HG03097 (cell line): ENCODE data around the gene VMP1.
"Not testable (repeated sequence)": the region's sequence is repeated elsewhere in the genome, so short reads cannot be mapped to it uniquely, and the experiment has no call there.

Source experiments
- ATAC-seq: cut with Tn5 transposase; IDR thresholded peaks from one replicate; pipeline ENCODE4 v1.9.1; 2021; ENCODE audit not compliant: unreplicated experiment, low FRiP score

VMP1 gene

GRCh38 chr17:59853168-59853918 is 145.9 kb downstream of the VMP1 start:
- no peak for ATAC-seq

- not testable (repeated sequence) for ATAC-seq
These were observed 146.7 kb downstream of the VMP1 start for GRCh38 chr17:59853919-59854729.

- no peak for ATAC-seq
These were observed 149.7 kb downstream of the VMP1 start for GRCh38 chr17:59856859-59857794.

- ATAC-seq: no peak
These were observed 150.8 kb downstream of the VMP1 start for GRCh38 chr17:59858167-59858816.

GRCh38 chr17:59858932-59859331 is 151.5 kb downstream of the VMP1 start:
- ATAC-seq: no peak

- no peak for ATAC-seq
These were observed 152.1 kb downstream of the VMP1 start for GRCh38 chr17:59859444-59860025.

- no peak for ATAC-seq
These were observed 156.2 kb downstream of the VMP1 start for GRCh38 chr17:59863616-59864015.

DNA sequence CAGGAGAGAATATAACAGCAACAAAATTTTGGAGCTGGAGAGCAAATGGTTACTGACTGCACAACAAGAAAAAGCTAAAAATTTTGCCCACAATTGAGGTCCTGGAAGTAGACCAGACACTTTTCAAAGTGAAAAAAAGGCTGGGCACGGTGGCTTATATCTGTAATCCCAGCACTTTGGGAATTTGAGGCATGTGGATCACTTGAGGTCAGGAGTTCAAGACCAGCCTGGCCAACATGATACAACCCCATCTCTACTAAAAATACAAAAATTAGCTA is 162.4 kb downstream of the VMP1 start:
- no peak for ATAC-seq

DNA sequence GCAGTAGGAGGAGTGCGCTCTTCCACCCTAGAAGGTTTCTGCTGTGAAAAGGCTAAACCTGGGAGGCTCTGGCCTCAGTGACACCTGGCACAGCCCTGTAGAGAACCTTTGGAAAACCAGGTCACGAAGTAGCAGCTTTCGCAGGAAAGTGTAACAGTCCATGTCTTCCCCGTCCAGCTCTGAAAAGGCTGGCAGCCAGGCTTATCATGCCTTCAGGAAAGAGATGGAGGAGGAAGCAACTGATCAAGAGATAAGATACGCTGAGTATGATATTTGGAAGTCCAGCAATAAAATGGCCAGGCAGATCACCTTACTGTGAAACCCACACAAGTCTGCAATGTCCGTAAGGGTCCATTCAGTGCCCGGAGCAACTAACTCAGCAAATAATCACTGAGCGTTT is 163.0 kb downstream of the VMP1 start:
- no peak for ATAC-seq

DNA sequence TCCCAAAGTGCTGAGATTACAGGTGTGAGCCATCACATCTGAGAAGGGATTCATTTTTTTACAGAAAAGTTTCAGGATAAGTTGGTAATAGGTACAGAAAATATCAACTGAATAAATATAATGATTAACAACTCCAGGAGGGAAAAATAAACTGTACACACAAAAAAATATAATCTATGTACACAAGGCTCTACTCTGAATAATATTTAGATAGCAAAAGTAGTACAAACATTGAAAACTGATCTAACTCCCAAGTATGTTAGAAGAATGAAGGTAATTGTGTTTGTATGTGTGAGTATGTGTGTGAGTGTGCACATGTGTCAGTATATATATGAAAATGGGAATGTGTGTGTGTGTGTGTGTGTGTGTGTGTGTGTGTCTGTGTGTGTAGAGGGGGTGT is 164.9 kb downstream of the VMP1 start:
- ATAC-seq: no peak

DNA sequence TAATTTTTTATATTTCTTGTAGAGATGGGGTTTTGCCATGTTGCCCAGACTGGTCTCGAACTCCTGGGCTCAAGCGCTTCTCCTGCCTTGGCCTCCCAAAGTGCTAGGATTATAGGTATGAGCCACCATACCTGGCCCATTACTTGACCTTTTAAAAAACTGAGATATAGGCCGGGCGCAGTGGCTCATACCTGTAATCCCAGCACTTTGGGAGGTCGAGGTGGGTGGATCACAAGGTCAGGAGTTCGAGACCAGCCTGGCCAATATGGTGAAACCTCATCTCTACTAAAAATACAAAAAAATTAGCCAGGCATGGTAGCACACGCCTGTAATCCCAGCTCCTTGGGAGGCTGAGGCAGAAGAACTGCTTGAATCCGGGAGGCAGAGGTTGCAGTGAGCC is 166.0 kb downstream of the VMP1 start:
- ATAC-seq: not testable (repeated sequence)

- no peak for ATAC-seq
These were observed 166.9 kb downstream of the VMP1 start for GRCh38 chr17:59874376-59874775.

DNA sequence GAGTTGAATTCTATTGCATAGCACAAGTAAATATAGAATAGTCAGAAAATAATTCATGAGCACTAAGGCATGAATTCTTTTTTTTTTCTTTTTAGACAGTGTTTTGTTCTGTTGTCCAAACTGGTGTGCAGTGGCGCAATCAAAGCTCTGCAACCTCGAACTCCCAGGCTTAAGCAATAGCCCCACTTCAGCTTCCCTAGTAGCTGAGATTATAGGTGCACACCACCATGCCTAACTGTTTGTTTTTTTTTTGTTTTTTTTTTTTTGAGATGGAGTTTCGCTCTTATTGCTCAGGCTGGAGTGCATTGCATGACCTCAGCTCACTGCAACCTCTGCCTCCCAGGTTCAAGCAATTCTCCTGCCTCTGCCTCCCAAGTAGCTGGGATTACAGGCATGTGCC is 168.7 kb downstream of the VMP1 start:
- ATAC-seq: no peak

DNA sequence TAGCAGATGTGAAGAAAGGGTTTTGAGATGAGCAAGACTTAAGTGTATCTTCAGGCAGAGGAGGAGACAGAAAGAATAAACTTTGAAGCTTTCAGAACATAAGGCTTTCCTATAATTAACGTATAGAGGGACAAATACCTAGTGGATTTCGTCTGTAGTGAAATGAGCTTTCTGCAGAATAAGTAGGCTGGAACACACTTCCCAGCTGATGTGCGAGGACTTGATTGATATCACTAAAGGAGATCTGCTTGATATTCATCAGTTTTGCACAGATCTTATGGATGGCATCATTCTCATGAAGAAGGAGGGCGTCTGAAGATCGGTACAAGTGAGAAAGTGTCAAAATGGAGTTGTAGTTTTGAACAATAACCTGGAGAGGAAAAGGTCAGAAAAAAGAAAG is 170.5 kb downstream of the VMP1 start:
- no peak for ATAC-seq

DNA sequence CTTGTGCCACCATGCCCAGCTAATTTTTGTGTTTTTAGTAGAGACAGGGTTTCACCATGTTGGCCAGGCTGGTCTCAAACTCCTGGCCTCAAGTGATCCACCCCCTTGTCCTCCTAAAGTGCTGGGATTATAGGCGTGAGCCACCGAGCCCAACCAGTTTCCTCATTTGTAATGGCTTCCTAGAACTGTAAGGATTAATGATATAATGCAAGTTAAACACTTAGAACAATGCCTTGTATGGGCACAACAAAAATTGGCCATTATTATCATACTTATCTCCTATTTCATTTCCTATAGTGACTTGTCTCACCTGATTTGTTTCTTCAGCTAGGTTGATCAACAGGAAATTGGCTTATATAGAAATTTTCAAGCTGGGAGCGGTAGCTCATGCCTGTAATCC is 171.2 kb downstream of the VMP1 start:
- ATAC-seq: no peak

- no peak for ATAC-seq
These were observed 177.4 kb downstream of the VMP1 start for GRCh38 chr17:59884861-59885260.

DNA sequence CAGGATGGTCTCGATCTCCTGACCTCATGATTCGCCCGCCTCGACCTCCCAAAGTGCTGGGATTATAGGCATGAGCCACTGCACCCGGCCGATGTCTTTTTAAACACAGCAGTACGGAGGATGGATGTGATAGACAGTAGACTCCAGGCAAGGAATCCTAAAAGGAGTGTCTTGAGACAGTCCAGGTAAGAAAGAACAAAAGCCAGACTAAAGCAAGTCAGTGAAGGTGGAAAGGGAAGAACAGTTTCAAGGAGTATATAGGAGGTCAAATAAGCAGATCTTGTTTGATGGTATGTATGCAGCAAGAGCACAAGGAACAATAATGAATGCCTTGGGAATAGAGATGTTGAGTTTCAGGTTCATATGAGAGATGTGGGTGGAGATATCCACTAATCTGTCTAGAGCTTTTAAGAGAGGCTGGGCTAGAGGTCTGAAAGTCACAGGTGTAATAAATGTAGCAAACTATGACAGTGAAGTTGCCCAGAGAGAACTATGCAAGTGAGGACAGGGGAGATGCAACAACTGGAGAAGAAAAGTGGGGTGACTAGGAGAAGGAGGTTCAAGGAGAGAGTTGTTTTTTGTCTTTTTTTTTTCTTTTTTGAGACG is 180.8 kb downstream of the VMP1 start:
- ATAC-seq: no peak

GRCh38 chr17:59890720-59891119 is 183.3 kb downstream of the VMP1 start:
- ATAC-seq: no peak
